ENCODE results near the gene RAD51B.

The RAD51B gene

GRCh38 chr14:67900231-67900630, 80.7 kb downstream of the RAD51B start:
- no peak for DNase-seq (ENCODE audit: low read depth)

GRCh38 chr14:67908052-67908754, 88.6 kb downstream of the RAD51B start:
- no peak for DNase-seq (ENCODE audit: low read depth)

DNA sequence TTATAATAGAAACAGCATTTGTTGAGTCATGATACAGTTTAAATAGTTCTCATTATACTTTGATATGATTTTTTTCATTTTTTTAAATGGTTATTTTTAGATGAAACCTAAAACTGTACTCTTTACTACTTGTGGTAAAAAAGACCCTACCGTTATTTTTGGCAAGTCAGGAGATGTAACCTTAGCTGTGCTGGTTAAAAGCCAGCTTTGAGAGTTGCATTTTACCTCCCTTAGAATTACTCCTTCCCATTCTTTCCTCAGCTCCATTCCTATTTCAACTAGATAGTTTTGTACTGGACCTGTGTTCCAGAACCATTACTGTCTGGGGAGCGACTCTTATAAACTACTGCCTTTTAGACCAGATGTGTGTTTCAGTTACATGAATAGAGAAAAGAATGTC, 92.0 kb downstream of the RAD51B start:
- DNase-seq (ENCODE audit: low read depth): no peak

GRCh38 chr14:67916430-67916829, 96.9 kb downstream of the RAD51B start:
- DNase-seq (ENCODE audit: low read depth): no peak

DNA sequence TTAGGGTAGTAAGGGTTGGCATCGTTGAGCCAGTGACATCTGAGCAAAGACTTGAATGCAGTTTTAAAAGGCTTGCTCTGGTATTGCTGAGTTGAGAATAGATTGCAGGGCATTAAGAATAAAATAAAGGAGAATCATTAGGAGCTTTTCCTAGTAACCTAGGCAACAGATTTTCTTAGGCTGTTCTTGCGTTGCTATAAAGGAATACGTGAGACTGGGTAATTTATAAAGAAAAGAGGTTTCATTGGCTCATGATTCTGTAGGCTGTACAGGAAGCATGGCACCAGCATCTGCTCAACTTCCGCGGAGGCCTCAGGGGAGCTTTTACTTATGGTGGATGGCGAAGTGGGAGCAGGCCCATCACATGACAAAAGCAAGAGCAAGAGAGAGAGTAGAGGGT, 97.4 kb downstream of the RAD51B start:
- no peak for DNase-seq (ENCODE audit: low read depth)

GRCh38 chr14:67918838-67919237, 99.3 kb downstream of the RAD51B start:
- DNase-seq (ENCODE audit: low read depth): no peak

- DNase-seq (ENCODE audit: low read depth): no peak
These were observed 99.9 kb downstream of the RAD51B start for GRCh38 chr14:67919259-67920032.

DNA sequence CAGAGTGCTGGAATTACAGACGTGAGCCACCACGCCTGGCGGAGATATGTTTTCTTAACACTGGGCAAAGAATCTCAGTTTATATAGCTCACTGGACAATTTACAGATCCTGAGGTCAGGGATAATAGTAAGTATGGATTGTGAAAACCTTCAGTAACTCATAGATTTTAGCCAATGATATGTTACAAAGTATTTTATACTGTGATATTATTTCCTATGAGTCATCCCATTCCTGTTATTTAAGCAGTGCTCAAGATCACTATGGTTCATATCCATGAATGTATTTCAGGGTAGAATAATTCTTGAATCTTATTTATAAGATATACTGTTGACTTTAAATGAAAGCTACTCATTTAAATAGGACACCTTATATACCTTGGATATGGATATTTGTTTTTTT, 107.2 kb downstream of the RAD51B start:
- DNase-seq (ENCODE audit: low read depth): peak; percentile 26

DNA sequence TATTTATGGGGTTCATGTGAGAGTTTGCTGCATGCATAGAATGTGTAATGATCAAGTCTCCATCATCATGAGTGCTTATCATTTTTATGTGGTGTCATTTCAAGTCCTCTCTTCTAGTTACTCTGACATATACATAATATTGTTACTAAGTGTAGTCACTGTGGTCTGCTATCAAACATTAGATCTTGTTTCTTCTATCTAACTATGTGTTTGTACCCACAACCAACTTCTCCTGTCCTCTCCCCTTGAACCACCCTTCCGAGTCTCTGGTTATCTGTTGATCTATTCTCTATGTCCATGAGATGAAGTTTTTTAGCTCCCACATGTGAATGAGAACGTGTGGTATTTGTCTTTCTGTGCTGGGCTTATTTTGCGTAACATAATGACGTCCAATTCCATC, 107.7 kb downstream of the RAD51B start:
- DNase-seq (ENCODE audit: low read depth): no peak

- DNase-seq (ENCODE audit: low read depth): no peak
These were observed 108.8 kb downstream of the RAD51B start for GRCh38 chr14:67928375-67928774.

GRCh38 chr14:67932708-67933246, 113.2 kb downstream of the RAD51B start:
- no peak for DNase-seq (ENCODE audit: low read depth)

- DNase-seq (ENCODE audit: low read depth): no peak
These were observed 113.7 kb downstream of the RAD51B start for GRCh38 chr14:67933266-67933665.

GRCh38 chr14:67934087-67934486, 114.5 kb downstream of the RAD51B start:
- DNase-seq (ENCODE audit: low read depth): peak; percentile 84

DNA sequence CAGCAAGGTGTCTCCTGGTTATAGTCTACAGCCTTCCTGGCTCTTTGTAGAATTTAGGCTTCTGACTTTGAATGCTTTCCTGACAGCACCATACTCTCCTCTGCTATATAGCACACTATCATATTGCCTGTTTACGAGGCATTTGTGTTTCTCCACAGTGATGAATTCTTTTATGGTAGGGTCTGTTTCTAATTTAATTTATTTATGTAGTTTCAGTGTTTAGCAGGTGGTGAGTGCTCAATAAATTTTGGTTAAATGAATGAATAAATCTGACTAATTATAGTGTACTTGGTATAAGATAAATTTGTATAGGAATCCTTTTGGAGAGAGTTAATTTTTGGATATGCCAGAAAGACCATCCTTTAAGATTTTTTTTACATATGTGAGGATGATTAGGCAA, 115.3 kb downstream of the RAD51B start:
- DNase-seq (ENCODE audit: low read depth): no peak

- no peak for DNase-seq (ENCODE audit: low read depth)
These were observed 115.8 kb downstream of the RAD51B start for GRCh38 chr14:67935371-67935770.

DNA sequence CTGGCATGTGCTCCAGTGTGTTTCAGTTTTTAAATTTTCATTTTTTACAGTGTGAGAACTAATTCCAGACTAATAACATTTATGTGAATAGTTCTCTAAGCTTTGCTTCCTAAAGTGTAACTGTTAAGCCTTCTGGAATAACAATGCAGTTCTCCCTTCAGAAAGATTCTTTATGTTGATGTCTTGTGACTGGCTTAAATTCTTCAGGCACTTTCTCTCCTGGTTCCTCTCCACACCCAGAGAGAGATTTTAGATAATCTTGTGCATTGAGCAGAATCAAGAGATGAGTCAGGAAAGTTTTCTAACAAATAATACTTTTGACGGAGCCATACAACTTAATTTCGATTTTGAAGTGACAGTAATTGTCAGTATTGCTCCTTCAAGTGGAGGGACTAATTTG, 118.5 kb downstream of the RAD51B start:
- no peak for DNase-seq (ENCODE audit: low read depth)

- DNase-seq (ENCODE audit: low read depth): no peak
These were observed 121.2 kb downstream of the RAD51B start for GRCh38 chr14:67940486-67941455.

DNA sequence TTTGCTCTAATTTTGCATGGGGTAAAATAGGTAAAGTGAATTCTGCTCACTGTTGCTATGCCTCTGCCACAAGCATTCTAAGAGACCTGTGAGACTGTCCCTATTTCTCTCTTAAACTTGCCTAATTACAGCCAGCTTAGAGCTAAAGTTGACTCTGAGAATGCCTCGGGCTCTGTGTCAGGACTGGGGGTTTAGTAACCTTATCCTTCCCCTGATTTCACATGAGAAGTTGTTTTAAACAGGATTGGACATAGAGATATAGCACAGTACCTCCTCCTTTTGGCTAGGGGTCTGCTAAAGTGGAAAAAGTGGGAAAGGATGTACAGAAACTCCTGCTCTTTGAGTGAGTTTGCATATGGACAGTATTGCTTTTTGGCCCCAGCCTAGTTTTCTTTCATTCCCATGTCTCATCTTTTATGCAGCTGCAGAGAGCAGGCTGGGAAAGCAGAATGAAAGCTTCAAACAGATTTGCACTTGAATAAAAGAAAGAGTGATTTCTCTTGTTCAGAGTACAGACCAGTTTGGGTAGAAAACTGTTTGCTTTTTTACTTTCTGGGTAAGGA, 122.0 kb downstream of the RAD51B start:
- no peak for DNase-seq (ENCODE audit: low read depth)

DNA sequence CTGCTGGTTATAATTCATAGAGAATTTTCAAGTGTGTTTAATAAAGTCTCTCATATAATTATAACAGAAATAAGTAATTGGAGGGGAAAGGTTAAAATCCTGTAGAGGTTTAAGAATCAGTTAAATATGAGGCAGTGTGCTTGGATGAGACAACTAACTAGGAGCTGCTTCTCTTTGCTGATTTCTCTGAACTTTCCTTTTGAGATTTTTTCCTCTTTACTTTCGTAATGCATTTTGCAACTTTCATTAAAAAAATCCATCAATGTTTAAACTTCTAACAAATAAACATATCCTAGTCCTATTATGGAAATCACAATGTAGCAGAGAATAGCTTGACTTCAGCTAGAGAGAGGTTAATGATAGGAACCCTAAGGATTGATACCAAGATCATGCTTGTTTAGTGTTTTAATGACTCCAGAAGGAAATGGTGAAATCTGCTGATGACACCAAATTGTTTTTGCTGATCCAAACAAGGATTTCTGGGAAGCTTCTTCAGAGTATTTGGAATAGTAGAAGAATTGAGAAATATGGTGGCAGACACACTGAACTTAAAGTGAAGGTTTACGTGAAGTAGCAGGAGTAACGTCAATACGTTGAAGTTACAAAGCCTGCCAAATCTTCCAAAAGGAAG, 122.6 kb downstream of the RAD51B start:
- no peak for DNase-seq (ENCODE audit: low read depth)

- peak; percentile 91 for DNase-seq (ENCODE audit: low read depth)
These were observed 124.4 kb downstream of the RAD51B start for GRCh38 chr14:67943947-67944346.

- DNase-seq (ENCODE audit: low read depth): no peak
These were observed 125.0 kb downstream of the RAD51B start for GRCh38 chr14:67944605-67945004.
